GM23338 (cell line): Measurements from ENCODE around the gene NF1.

ENCODE experiments used
- CREB1 ChIP-seq: fragments of 250-450 bp; sonication (Bioruptor Pico); IDR thresholded peaks from 2 replicates; pipeline ENCODE4 v1.5.0; 2020; ENCODE audit warnings: low read depth, mild to moderate bottlenecking, moderate library complexity
- ETS1 ChIP-seq: IDR thresholded peaks from 2 replicates; pipeline ENCODE4 v1.6.1; 2016; ENCODE audit warnings: antibody characterized with exemption
- EZH2 ChIP-seq: fragments of 200-600 bp; sonication (generic); IDR thresholded peaks from one replicate; pipeline ENCODE4 v1.8.0; 2017; ENCODE audit warnings: antibody characterized with exemption, mild to moderate bottlenecking, low read depth; ENCODE audit not compliant: unreplicated experiment
- EZH2phosphoT487 ChIP-seq: fragments of 200-600 bp; sonication (generic); IDR thresholded peaks from one replicate; pipeline ENCODE4 v1.8.1; 2018; ENCODE audit warnings: antibody characterized with exemption; ENCODE audit not compliant: unreplicated experiment
- POLR2AphosphoS5 ChIP-seq: IDR thresholded peaks from 2 replicates; pipeline ENCODE4 v1.6.1; 2016; ENCODE audit warnings: antibody characterized with exemption, low read depth
- REST ChIP-seq: IDR thresholded peaks from one replicate; pipeline ENCODE4 v1.6.1; 2018; ENCODE audit warnings: antibody characterized with exemption; ENCODE audit not compliant: unreplicated experiment
- STAT1 ChIP-seq: IDR thresholded peaks from one replicate; pipeline ENCODE4 v1.6.1; 2016; ENCODE audit warnings: antibody characterized with exemption; ENCODE audit not compliant: unreplicated experiment
- ZNF114 ChIP-seq: fragments of 250-450 bp; sonication (Bioruptor Pico); IDR thresholded peaks from 2 replicates; pipeline ENCODE4 v1.5.0; 2020; ENCODE audit warnings: mild to moderate bottlenecking, moderate library complexity
- TF ChIP-seq, protein P1 (sequence below), 2 experiments: fragments of 200-600 bp in 1 of 2; sonication (generic) in 1 of 2; conservative IDR thresholded peaks; 2 replicates each; pipeline versions ENCODE4 v1.5.1 to v1.6.1; 2016 to 2017; ENCODE audit warnings: antibody characterized with exemption in 2 of 2, low read depth in 2 of 2, mild to moderate bottlenecking in 2 of 2, moderate library complexity in 1 of 2

DNA sequence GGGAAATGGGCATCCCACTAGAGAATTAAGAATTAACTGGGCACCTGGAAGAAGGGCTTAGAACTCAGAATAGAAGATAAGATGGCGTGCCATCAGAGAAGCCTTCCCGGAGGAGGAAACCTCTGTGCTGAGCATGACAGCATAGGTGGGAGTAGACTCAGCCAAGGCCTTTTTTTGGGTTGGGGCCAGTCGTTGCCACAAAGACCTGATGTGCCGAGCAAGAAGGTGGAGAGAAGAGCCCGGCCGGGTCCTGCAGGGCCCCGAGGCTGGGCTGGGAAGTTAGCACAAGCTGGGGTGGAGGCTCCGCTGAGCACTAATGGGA is 295.6 kb downstream of the NF1 start:
- TF ChIP-seq, protein P1, sequence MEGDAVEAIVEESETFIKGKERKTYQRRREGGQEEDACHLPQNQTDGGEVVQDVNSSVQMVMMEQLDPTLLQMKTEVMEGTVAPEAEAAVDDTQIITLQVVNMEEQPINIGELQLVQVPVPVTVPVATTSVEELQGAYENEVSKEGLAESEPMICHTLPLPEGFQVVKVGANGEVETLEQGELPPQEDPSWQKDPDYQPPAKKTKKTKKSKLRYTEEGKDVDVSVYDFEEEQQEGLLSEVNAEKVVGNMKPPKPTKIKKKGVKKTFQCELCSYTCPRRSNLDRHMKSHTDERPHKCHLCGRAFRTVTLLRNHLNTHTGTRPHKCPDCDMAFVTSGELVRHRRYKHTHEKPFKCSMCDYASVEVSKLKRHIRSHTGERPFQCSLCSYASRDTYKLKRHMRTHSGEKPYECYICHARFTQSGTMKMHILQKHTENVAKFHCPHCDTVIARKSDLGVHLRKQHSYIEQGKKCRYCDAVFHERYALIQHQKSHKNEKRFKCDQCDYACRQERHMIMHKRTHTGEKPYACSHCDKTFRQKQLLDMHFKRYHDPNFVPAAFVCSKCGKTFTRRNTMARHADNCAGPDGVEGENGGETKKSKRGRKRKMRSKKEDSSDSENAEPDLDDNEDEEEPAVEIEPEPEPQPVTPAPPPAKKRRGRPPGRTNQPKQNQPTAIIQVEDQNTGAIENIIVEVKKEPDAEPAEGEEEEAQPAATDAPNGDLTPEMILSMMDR (conservative IDR thresholded peaks at IDR 0.05; ENCODE audit: low read depth in 2 of 2) = no peak
- TF ChIP-seq STAT1 = no peak
- TF ChIP-seq POLR2AphosphoS5 = no peak
- no peak for TF ChIP-seq EZH2phosphoT487
- TF ChIP-seq REST = no peak
- TF ChIP-seq EZH2 = no peak
- no peak for TF ChIP-seq ZNF114 (CRISPR knock-in tag)
- no peak for TF ChIP-seq CREB1 (CRISPR knock-in tag)
- TF ChIP-seq ETS1 = no peak
